IMR-90 (cell line): ENCODE data around the gene KIF1A. TPM values are rescaled to one million over a fixed set of nuclear protein-coding genes. Genes with fewer than 3 reads are reported as not detected.

Experiments
- ATAC-seq: fragments of 200-7000 bp; cut with Tn5 transposase; 2 replicates; pipeline ENCODE4 v1.9.1; 2020; ENCODE audit warnings: low read depth, mild to moderate bottlenecking, moderate library complexity
- BruUV-seq: library from RNA; stranded (reverse); fragments of 400-500 nt; replicated peaks from 2 replicates; lab custom pipeline; 2021; lab: Mats Ljungman, UMichigan
- CTCF ChIA-PET: fragments of 300-600 bp; formaldehyde crosslinking; extraction: SDS; loops from one replicate; lab custom pipeline; 2021; ENCODE audit warnings: antibody characterized with exemption; lab: Yijun Ruan, JAX
- POLR2A ChIA-PET: fragments of 300-600 bp; sonication (Branson Sonifier 250); formaldehyde crosslinking; loops from one replicate; lab custom pipeline; 2022; ENCODE audit warnings: antibody characterized with exemption; ENCODE audit not compliant: unreplicated experiment; lab: Charles Lee
- DNase-seq: peaks from one replicate; pipeline ENCODE4 v3.0.0; 2013
- H2AFZ ChIP-seq: replicated peaks from 2 replicates; pipeline ENCODE3; 2013; ENCODE audit warnings: low read length, mild to moderate bottlenecking; ENCODE audit not compliant: poor library complexity
- H2AK5ac ChIP-seq: 2 replicates; pipeline ENCODE4 v1.6.1; 2013; ENCODE audit warnings: low read depth, low read length, inconsistent platforms
- H2AK9ac ChIP-seq: replicated peaks from 2 replicates; pipeline ENCODE3; 2013; ENCODE audit warnings: mild to moderate bottlenecking, low read depth, low read length, moderate library complexity; ENCODE audit not compliant: poor library complexity
- H2BK120ac ChIP-seq: 2 replicates; pipeline ENCODE4 v1.6.1; 2013; ENCODE audit warnings: low read depth, low read length, inconsistent platforms
- H2BK15ac ChIP-seq: 3 replicates; pipeline ENCODE4 v1.6.1; 2013; ENCODE audit warnings: low read depth, low read length, inconsistent platforms
- H2BK20ac ChIP-seq: 2 replicates; pipeline ENCODE4 v1.6.1; 2013; ENCODE audit warnings: low read depth, mild to moderate bottlenecking, inconsistent platforms, low read length, moderate library complexity
- H2BK5ac ChIP-seq: 2 replicates; pipeline ENCODE4 v1.6.1; 2013; ENCODE audit warnings: mild to moderate bottlenecking, low read depth, low read length, inconsistent platforms; ENCODE audit not compliant: poor library complexity, severe bottlenecking
- H3K14ac ChIP-seq: replicated peaks from 2 replicates; pipeline ENCODE4 v1.6.1; 2013; ENCODE audit warnings: low read depth, low read length, inconsistent platforms
- H3K18ac ChIP-seq: 2 replicates; pipeline ENCODE4 v1.6.1; 2013; ENCODE audit warnings: low read depth, low read length, control low read depth
- H3K23ac ChIP-seq: 2 replicates; pipeline ENCODE4 v1.6.1; 2013; ENCODE audit warnings: low read depth, low read length, inconsistent platforms
- H3K27ac ChIP-seq: 2 replicates; pipeline ENCODE4 v1.5.1; 2013; ENCODE audit warnings: mild to moderate bottlenecking, control low read depth, low read length; ENCODE audit not compliant: insufficient read depth
- H3K27me3 ChIP-seq: 2 replicates; pipeline ENCODE4 v1.6.1; 2013; ENCODE audit warnings: low read length; ENCODE audit not compliant: control insufficient read depth, insufficient read depth
- H3K36me3 ChIP-seq: 2 replicates; pipeline ENCODE4 v1.6.1; 2013; ENCODE audit warnings: low read length, mixed read lengths; ENCODE audit not compliant: control insufficient read depth, insufficient read depth
- H3K4ac ChIP-seq: 2 replicates; pipeline ENCODE4 v1.6.1; 2013; ENCODE audit warnings: low read depth, low read length, inconsistent platforms
- H3K4me1 ChIP-seq: 2 replicates; pipeline ENCODE4 v1.6.1; 2013; ENCODE audit warnings: low read length, mixed read lengths; ENCODE audit not compliant: control insufficient read depth, insufficient read depth
- H3K4me2 ChIP-seq: 2 replicates; pipeline ENCODE4 v1.6.1; 2013; ENCODE audit warnings: low read depth, mild to moderate bottlenecking, control low read depth, low read length, moderate library complexity
- H3K4me3 ChIP-seq: 2 replicates; pipeline ENCODE4 v1.5.1; 2013; ENCODE audit warnings: low read depth, mild to moderate bottlenecking, control low read depth, low read length, moderate library complexity; ENCODE audit not compliant: insufficient read depth
- H3K56ac ChIP-seq: 2 replicates; pipeline ENCODE4 v1.6.1; 2013; ENCODE audit warnings: low read length, inconsistent platforms; ENCODE audit not compliant: insufficient read depth; ENCODE audit errors: extremely low read depth
- H3K79me1 ChIP-seq, 2 experiments: 2 replicates each; pipeline ENCODE4 v1.6.1; 2013; ENCODE audit warnings: low read length in 2 of 2, inconsistent platforms in 1 of 2, low read depth in 1 of 2
- H3K9ac ChIP-seq: 2 replicates; pipeline ENCODE4 v1.6.1; 2013; ENCODE audit warnings: low read depth, low read length, control low read depth
- H3K9me1 ChIP-seq: 2 replicates; pipeline ENCODE4 v1.6.1; 2013; ENCODE audit warnings: low read length, inconsistent platforms; ENCODE audit not compliant: insufficient read depth
- H3K9me3 ChIP-seq: 2 replicates; pipeline ENCODE4 v1.6.1; 2013; ENCODE audit warnings: low read length; ENCODE audit not compliant: control insufficient read depth, insufficient read depth
- H4K20me1 ChIP-seq: 2 replicates; pipeline ENCODE4 v1.6.1; 2013; ENCODE audit warnings: low read length, inconsistent platforms; ENCODE audit not compliant: insufficient read depth
- H4K5ac ChIP-seq: 2 replicates; pipeline ENCODE4 v1.6.1; 2013; ENCODE audit warnings: mild to moderate bottlenecking, low read depth, low read length, control low read depth
- H4K8ac ChIP-seq, 2 experiments: 2 replicates each; pipeline ENCODE4 v1.6.1; 2013; ENCODE audit warnings: low read depth in 2 of 2, low read length in 2 of 2, control low read depth in 1 of 2, inconsistent platforms in 1 of 2
- H4K91ac ChIP-seq: 2 replicates; pipeline ENCODE4 v1.6.1; 2013; ENCODE audit warnings: low read depth, low read length, inconsistent platforms; ENCODE audit not compliant: insufficient read depth
- BHLHE40 ChIP-seq: fragments of 150-350 bp; IDR thresholded peaks from 2 replicates; pipeline ENCODE4 v1.6.1; 2016; ENCODE audit warnings: mild to moderate bottlenecking, low read depth, low read length
- CHD1 ChIP-seq: IDR thresholded peaks from 2 replicates; pipeline ENCODE4 v1.6.1; 2012; ENCODE audit warnings: low read depth, low read length, improper control_type of control experiment
- ELK1 ChIP-seq: fragments of 150-350 bp; IDR thresholded peaks from 2 replicates; pipeline ENCODE4 v1.6.1; 2016; ENCODE audit warnings: low read depth, mild to moderate bottlenecking, low read length, moderate library complexity, borderline replicate concordance
- FOS ChIP-seq: fragments of 150-350 bp; IDR thresholded peaks from 2 replicates; pipeline ENCODE4 v1.6.1; 2016; ENCODE audit warnings: low read depth, low read length
- NFE2L2 ChIP-seq: fragments of 150-350 bp; IDR thresholded peaks from 2 replicates; pipeline ENCODE4 v1.6.1; 2016; ENCODE audit warnings: low read depth, mild to moderate bottlenecking, low read length
- POLR2A ChIP-seq: IDR thresholded peaks from 2 replicates; pipeline ENCODE4 v1.6.1; 2012; ENCODE audit warnings: mild to moderate bottlenecking, low read depth, low read length
- RCOR1 ChIP-seq: IDR thresholded peaks from 2 replicates; pipeline ENCODE4 v1.6.1; 2012; ENCODE audit warnings: mild to moderate bottlenecking, low read length, improper control_type of control experiment; ENCODE audit not compliant: insufficient replicate concordance
- SMC3 ChIP-seq: fragments of 150-350 bp; IDR thresholded peaks from 2 replicates; pipeline ENCODE4 v1.6.1; 2016; ENCODE audit warnings: low read depth, mild to moderate bottlenecking, antibody characterized with exemption, low read length, moderate library complexity
- USF2 ChIP-seq: fragments of 150-350 bp; IDR thresholded peaks from 2 replicates; pipeline ENCODE4 v1.6.1; 2017; ENCODE audit warnings: mild to moderate bottlenecking, antibody characterized with exemption, low read length, low read depth
- WGBS, 2 experiments: methylation state at CpG; one replicate each; pipeline versions ENCODE4 v1.1.5 to v1.1.7; 2013; ENCODE audit warnings: missing lambda C conversion rate in 2 of 2; ENCODE audit not compliant: insufficient read length in 1 of 2; ENCODE audit errors: extremely low coverage in 2 of 2; 5-methylcytosine and 5-hydroxymethylcytosine counted together
- dilution Hi-C: fragments of 300-500 bp; cut with HindIII; formaldehyde crosslinking; loops from one replicate; pipeline ENCODE4 v1.14.3; 2018; ENCODE audit warnings: low sequenced_read_pairs; ENCODE audit not compliant: unreplicated experiment
- in situ Hi-C: fragments of 300-500 bp; cut with MboI; formaldehyde crosslinking; loops from 3 replicates; pipeline ENCODE4 v1.14.3; 2019; ENCODE audit warnings: low sequenced_read_pairs, inconsistent platforms, mixed read lengths
- intact Hi-C: fragments of 100-400 bp; cut with micrococcal nuclease; formaldehyde crosslinking; loops from 2 replicates; pipeline ENCODE4 v1.10.0; 2022
- polyA plus RNA-seq, 3 experiments: library from polyadenylated mRNA; depleted of rRNA; stranded (reverse); fragments of >200 nt; gene quantifications; 2 replicates each; pipeline ENCODE4 v1.2.3, GENCODE V29; 2012; ENCODE audit warnings: low replicate concordance in 1 of 3
- total RNA-seq: library from RNA; depleted of rRNA; stranded (reverse); fragments of >200 nt; gene quantifications from 2 replicates; pipeline ENCODE4 v1.2.3, GENCODE V29; 2012

KIF1A gene
- total and polyA plus RNA-seq, 2 of the 4 experiments (the other 2 are of a cell fraction), result under 0.01 TPM; not detected in 1

DNA sequence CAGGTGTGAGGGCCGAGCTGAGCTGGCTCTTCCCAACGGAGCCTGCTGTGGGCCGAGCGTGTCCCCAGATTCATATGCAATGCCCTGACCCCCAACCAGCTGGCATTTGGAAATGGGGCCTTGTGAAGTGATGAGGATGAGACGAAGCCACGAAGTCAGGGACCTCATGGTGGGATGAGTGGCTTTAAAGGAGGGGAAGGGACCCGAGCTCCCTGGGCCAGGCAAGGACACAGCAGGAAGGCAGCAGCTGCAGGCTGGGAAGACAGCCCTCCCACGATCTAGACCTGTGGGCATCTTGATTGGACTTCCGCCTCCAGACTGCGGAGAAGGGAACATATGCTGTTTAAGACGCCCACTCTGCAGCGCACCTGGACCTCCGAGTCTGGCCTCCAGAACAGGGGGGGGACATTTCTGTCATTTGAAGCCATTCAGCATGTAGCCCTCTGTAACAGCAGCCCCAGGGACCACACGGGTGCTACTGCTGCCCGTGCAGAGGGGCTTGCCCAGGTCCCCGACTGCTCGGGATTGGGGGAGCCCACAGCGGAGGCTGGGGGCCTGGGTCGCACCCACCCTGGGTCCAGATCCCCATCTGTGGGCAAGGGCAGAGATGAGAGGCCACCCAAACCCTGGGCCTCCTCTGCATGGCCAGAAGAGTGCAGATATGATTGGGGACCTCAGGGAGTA, 27.2 kb downstream of the KIF1A start:
- POLR2A ChIA-PET, result no interaction called here
- Histone ChIP-seq H3K4ac (no peak overlapping the region), H2AK5ac (no peak overlapping the region), H3K9me3 (no peaks in the 10 kb centered on the region), H3K27ac (no peak overlapping the region), H3K9me1 (no peaks in the 10 kb centered on the region), H2BK120ac (no peak overlapping the region), H3K36me3 (no peaks in the 10 kb centered on the region), H2BK5ac (no peak overlapping the region), H3K23ac (no peak overlapping the region), H2BK15ac (no peak overlapping the region), H3K56ac (no peak overlapping the region), H4K8ac (no peak overlapping the region), H3K4me2 (no peak overlapping the region), H3K18ac (no peak overlapping the region), H3K4me3 (no peak overlapping the region), H2BK20ac (no peak overlapping the region), H3K9ac (no peak overlapping the region), H2AFZ (no peak overlapping the region), H3K79me1 (no peaks in the 10 kb centered on the region), H3K27me3 (peaks cover 41% of the 10 kb centered on the region), H2AK9ac (no peak overlapping the region), H3K4me1 (no peaks in the 10 kb centered on the region), H3K14ac (no peak overlapping the region), H4K91ac (no peak overlapping the region), H4K5ac (no peak overlapping the region), H4K20me1 (no peaks in the 10 kb centered on the region)
- TF ChIP-seq BHLHE40 (no peak), USF2 (no peak), FOS (no peak), ELK1 (no peak), RCOR1 (no peak), SMC3 (no peak), CHD1 (no peak), NFE2L2 (no peak), POLR2A (no peak)
- dilution Hi-C loops, result no loop called here
- CTCF ChIA-PET, result no interaction called here
- intact Hi-C loops, result no loop called here
- ATAC-seq (no peak), DNase-seq (no peak)
- in situ Hi-C loops, result no loop called here
- 47% methylated on average over 15 of the region's 19 CpGs; no CpG with 5 or more reads in 1 of the 2 experiments for WGBS, 2 experiments
- BruUV-seq, result no TSS peak
